Activated naive CD8-positive, alpha-beta T cell treated with anti-CD3 and anti-CD28 coated beads, Interleukin-2, amount 50 U/mL, for 24 hours (primary cell): Measurements from ENCODE around the gene MIPOL1.

Experiments used
- ATAC-seq: fragments of 150-1000 bp; cut with Tn5 transposase; one replicate; pipeline ENCODE4 v1.10.0; 2021
- DNase-seq: peaks from one replicate; pipeline ENCODE4 v3.0.0; 2021
- H3K27ac Mint-ChIP-seq: one replicate; pipeline ENCODE4 v1.8.0; 2021; ENCODE audit warnings: mild to moderate bottlenecking, mixed read lengths
- H3K27me3 Mint-ChIP-seq: one replicate; pipeline ENCODE4 v1.8.0; 2021; ENCODE audit warnings: mixed read lengths
- H3K36me3 Mint-ChIP-seq: one replicate; pipeline ENCODE4 v1.8.0; 2021; ENCODE audit warnings: low read depth, mixed read lengths
- H3K4me1 Mint-ChIP-seq: one replicate; pipeline ENCODE4 v1.8.0; 2021; ENCODE audit warnings: mixed read lengths
- H3K4me3 Mint-ChIP-seq: one replicate; pipeline ENCODE4 v1.8.0; 2021; ENCODE audit warnings: mild to moderate bottlenecking, moderate library complexity, mixed read lengths
- H3K9me3 Mint-ChIP-seq: one replicate; pipeline ENCODE4 v1.8.0; 2021; ENCODE audit warnings: mixed read lengths

MIPOL1 gene

GRCh38 chr14:37403626-37404025 lies 205.9 kb downstream of the MIPOL1 start:
- Mint-ChIP-seq H3K27me3 (no peaks in the 10 kb centered on the region), H3K4me3 (no peak overlapping the region), H3K4me1 (no peaks in the 10 kb centered on the region), H3K9me3 (peaks cover 14% of the 10 kb centered on the region), H3K27ac (no peak overlapping the region), H3K36me3 (no peaks in the 10 kb centered on the region)
- DNase-seq, result no peak
- no peak for ATAC-seq

- Mint-ChIP-seq H3K36me3 (no peaks in the 10 kb centered on the region), H3K4me3 (no peak overlapping the region), H3K4me1 (no peaks in the 10 kb centered on the region), H3K27ac (no peak overlapping the region), H3K27me3 (no peaks in the 10 kb centered on the region), H3K9me3 (peaks cover 3% of the 10 kb centered on the region)
- no peak for DNase-seq
- no peak for ATAC-seq
Observed at GRCh38 chr14:37406095-37406494, 208.4 kb downstream of the MIPOL1 start.

GRCh38 chr14:37411079-37411735 lies 213.5 kb downstream of the MIPOL1 start:
- no peaks in the 10 kb centered on the region for H3K27me3 Mint-ChIP-seq
- no peaks in the 10 kb centered on the region for H3K36me3 Mint-ChIP-seq
- H3K4me3 Mint-ChIP-seq, result no peak overlapping the region
- no peak overlapping the region for H3K27ac Mint-ChIP-seq
- no peak for DNase-seq
- no peaks in the 10 kb centered on the region for H3K4me1 Mint-ChIP-seq
- no peak for ATAC-seq
- no peaks in the 10 kb centered on the region for H3K9me3 Mint-ChIP-seq

DNA sequence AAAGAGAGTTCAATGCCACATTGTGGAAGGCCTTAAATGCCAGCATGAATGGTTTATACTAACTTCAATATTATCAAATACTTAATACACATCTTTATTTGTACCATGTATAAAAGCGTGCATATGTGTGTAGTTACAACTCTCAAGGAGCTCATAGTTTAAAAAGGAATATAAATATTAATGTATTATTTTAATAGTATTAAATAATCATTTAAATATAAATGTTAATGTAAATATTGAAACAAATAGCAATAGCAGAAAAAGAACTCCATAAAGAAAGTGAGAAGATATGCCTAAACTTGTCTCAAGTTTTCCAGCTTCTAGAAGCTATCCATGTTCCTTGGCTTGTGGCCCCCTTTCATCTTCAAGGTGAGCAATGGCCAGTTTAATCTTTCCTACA lies 215.3 kb downstream of the MIPOL1 start:
- H3K4me1 Mint-ChIP-seq, result no peaks in the 10 kb centered on the region
- no peaks in the 10 kb centered on the region for H3K36me3 Mint-ChIP-seq
- no peak overlapping the region for H3K4me3 Mint-ChIP-seq
- ATAC-seq (no peak), DNase-seq (no peak)
- H3K9me3 Mint-ChIP-seq, result no peaks in the 10 kb centered on the region
- H3K27me3 Mint-ChIP-seq, result no peaks in the 10 kb centered on the region
- H3K27ac Mint-ChIP-seq, result no peak overlapping the region

DNA sequence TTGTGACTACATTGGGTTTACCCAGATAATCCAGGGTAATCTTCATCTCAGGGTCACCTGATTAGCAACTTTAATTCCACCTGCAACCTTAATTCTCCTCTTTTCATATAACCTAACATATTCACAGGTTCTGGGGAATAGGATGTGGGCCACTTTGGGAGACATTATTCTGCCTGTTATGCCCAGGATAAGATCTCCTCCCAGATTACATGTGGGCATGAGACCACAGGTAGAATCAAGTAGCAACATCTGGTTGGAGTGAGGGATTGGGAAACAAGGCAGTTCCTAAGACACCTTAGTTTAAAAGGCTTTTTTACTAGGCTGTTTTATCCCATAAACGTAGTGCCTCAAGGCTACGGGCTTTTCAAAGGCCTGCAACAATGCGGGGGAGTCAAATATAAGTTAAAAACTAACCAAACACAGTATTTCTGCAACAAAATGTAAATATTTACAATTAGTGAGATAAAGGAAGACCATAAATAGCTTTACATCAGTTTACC lies 215.8 kb downstream of the MIPOL1 start:
- H3K4me3 Mint-ChIP-seq, result no peak overlapping the region
- H3K36me3 Mint-ChIP-seq, result no peaks in the 10 kb centered on the region
- DNase-seq, result no peak
- H3K9me3 Mint-ChIP-seq, result no peaks in the 10 kb centered on the region
- no peak for ATAC-seq
- no peaks in the 10 kb centered on the region for H3K27me3 Mint-ChIP-seq
- no peak overlapping the region for H3K27ac Mint-ChIP-seq
- no peaks in the 10 kb centered on the region for H3K4me1 Mint-ChIP-seq

GRCh38 chr14:37416264-37416663 lies 218.5 kb downstream of the MIPOL1 start:
- Mint-ChIP-seq H3K27me3 (no peaks in the 10 kb centered on the region), H3K4me1 (no peaks in the 10 kb centered on the region), H3K4me3 (no peak overlapping the region), H3K36me3 (no peaks in the 10 kb centered on the region), H3K9me3 (no peaks in the 10 kb centered on the region), H3K27ac (no peak overlapping the region)
- ATAC-seq (no peak), DNase-seq (no peak)

DNA sequence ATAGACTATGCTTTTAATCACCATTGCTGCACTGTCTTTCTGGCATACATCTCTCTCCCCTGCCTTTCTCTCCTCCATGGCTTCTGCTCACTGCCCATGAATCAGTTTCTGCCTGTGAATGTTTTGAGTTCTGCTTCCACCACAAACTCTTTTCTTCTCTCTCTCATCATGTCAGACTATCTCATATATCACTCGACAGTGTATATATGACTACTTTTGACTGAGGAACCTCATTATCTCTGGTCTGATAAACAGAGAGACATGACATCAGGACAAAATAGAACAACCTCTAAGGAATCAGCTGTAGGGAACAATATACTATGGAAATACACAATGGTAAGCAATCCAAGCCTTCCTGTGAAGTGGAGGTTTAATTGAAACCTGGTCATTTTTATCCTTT lies 219.4 kb downstream of the MIPOL1 start:
- Mint-ChIP-seq H3K9me3 (no peaks in the 10 kb centered on the region), H3K36me3 (no peaks in the 10 kb centered on the region), H3K4me1 (no peaks in the 10 kb centered on the region), H3K4me3 (no peak overlapping the region), H3K27me3 (no peaks in the 10 kb centered on the region), H3K27ac (no peak overlapping the region)
- DNase-seq (no peak), ATAC-seq (no peak)

- Mint-ChIP-seq H3K27me3 (no peaks in the 10 kb centered on the region), H3K9me3 (no peaks in the 10 kb centered on the region), H3K4me1 (no peaks in the 10 kb centered on the region), H3K27ac (no peak overlapping the region), H3K4me3 (no peak overlapping the region), H3K36me3 (no peaks in the 10 kb centered on the region)
- no peak for DNase-seq
- no peak for ATAC-seq
Observed at GRCh38 chr14:37417833-37418232, 220.1 kb downstream of the MIPOL1 start.

- H3K9me3 Mint-ChIP-seq, result no peaks in the 10 kb centered on the region
- no peak for DNase-seq
- ATAC-seq, result no peak
- H3K4me1 Mint-ChIP-seq, result no peaks in the 10 kb centered on the region
- no peaks in the 10 kb centered on the region for H3K27me3 Mint-ChIP-seq
- no peak overlapping the region for H3K4me3 Mint-ChIP-seq
- H3K36me3 Mint-ChIP-seq, result no peaks in the 10 kb centered on the region
- no peak overlapping the region for H3K27ac Mint-ChIP-seq
Observed at GRCh38 chr14:37420622-37421021, 222.9 kb downstream of the MIPOL1 start.

DNA sequence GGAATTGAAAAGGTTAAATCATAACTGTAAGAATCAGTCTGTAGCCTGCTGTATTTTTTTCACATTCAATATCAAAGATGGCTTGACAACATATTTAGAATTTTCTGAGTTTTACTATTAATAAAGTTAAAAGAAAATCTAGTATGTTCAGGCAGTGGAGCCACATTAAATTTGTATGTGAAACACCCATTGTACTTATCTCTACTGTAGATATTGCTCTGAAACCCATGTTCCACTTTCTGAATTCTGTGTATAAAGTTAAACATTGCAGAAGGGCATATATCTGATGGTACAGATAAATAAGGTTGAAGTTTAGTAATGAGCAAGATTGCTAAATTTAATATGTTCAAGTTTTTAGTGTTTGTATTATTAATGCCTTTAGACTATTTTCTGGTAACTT lies 224.6 kb downstream of the MIPOL1 start:
- no peaks in the 10 kb centered on the region for H3K27me3 Mint-ChIP-seq
- no peak for ATAC-seq
- no peak overlapping the region for H3K4me3 Mint-ChIP-seq
- H3K9me3 Mint-ChIP-seq, result no peaks in the 10 kb centered on the region
- H3K4me1 Mint-ChIP-seq, result no peaks in the 10 kb centered on the region
- H3K36me3 Mint-ChIP-seq, result no peaks in the 10 kb centered on the region
- no peak overlapping the region for H3K27ac Mint-ChIP-seq
- no peak for DNase-seq

GRCh38 chr14:37422748-37423147 lies 225.0 kb downstream of the MIPOL1 start:
- H3K9me3 Mint-ChIP-seq, result no peaks in the 10 kb centered on the region
- no peaks in the 10 kb centered on the region for H3K27me3 Mint-ChIP-seq
- H3K4me1 Mint-ChIP-seq, result no peaks in the 10 kb centered on the region

GRCh38 chr14:37428954-37429353 lies 231.2 kb downstream of the MIPOL1 start:
- DNase-seq (no peak), ATAC-seq (no peak)
- Mint-ChIP-seq H3K4me3 (no peak overlapping the region), H3K27ac (no peak overlapping the region), H3K4me1 (no peaks in the 10 kb centered on the region), H3K36me3 (no peaks in the 10 kb centered on the region), H3K9me3 (no peaks in the 10 kb centered on the region), H3K27me3 (no peaks in the 10 kb centered on the region)

More at GRCh38 chr14:37422748-37423147, 225.0 kb downstream of the MIPOL1 start:
- Mint-ChIP-seq H3K36me3 (no peaks in the 10 kb centered on the region), H3K27ac (no peak overlapping the region), H3K4me3 (no peak overlapping the region)
- DNase-seq (no peak), ATAC-seq (no peak)

DNA sequence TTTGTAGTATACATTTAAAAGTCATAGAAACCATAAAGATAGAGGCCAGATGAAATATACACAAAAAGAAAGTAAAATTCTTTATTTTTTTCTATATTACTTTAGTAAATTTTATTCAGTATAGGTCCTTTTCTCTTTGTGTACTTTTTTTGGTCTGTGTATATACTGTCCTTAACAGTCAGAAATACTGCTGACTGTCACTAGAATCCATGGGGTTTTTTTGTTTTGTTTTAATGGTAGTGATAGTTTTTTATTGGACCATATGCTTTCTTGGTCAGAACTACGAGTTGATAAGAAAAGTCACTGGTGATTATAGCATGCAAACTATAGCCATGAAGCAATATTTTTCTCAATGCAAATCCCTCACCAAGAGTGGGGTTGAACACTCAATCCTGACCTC lies 231.9 kb downstream of the MIPOL1 start:
- no peak overlapping the region for H3K4me3 Mint-ChIP-seq
- no peak overlapping the region for H3K27ac Mint-ChIP-seq
- no peaks in the 10 kb centered on the region for H3K9me3 Mint-ChIP-seq
- H3K27me3 Mint-ChIP-seq, result no peaks in the 10 kb centered on the region
- DNase-seq (no peak), ATAC-seq (no peak)
- no peaks in the 10 kb centered on the region for H3K36me3 Mint-ChIP-seq
- no peaks in the 10 kb centered on the region for H3K4me1 Mint-ChIP-seq

GRCh38 chr14:37434867-37435266 lies 237.1 kb downstream of the MIPOL1 start:
- DNase-seq (no peak), ATAC-seq (no peak)
- Mint-ChIP-seq H3K27me3 (no peaks in the 10 kb centered on the region), H3K4me3 (no peak overlapping the region), H3K4me1 (no peaks in the 10 kb centered on the region), H3K9me3 (peaks cover 11% of the 10 kb centered on the region), H3K27ac (no peak overlapping the region), H3K36me3 (no peaks in the 10 kb centered on the region)

DNA sequence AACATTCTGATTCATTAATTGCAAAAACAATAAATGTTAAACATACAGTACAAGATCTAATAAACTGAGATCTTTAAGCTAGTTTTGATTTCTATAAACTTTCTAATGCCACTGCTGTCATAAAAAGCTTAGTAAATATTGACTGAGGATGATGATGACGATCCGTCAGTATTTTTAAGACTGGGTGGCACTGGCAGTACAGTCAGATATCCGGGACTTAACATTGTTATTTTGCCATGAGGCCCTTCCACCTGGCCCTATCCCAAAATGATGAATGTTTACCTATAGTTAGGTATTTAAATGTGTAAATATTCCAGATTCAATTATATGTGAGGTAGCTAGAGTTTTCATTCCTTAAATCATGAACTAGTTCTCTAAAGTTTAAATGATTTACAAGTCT lies 238.8 kb downstream of the MIPOL1 start:
- Mint-ChIP-seq H3K27ac (no peak overlapping the region), H3K4me3 (no peak overlapping the region)

GRCh38 chr14:37437490-37437889 lies 239.8 kb downstream of the MIPOL1 start:
- ATAC-seq, result no peak
- no peaks in the 10 kb centered on the region for H3K4me1 Mint-ChIP-seq

More for the DNA sequence above, 238.8 kb downstream of the MIPOL1 start:
- no peaks in the 10 kb centered on the region for H3K27me3 Mint-ChIP-seq
- H3K4me1 Mint-ChIP-seq, result no peaks in the 10 kb centered on the region
- H3K36me3 Mint-ChIP-seq, result no peaks in the 10 kb centered on the region
- H3K9me3 Mint-ChIP-seq, result peaks cover 11% of the 10 kb centered on the region
- DNase-seq (no peak), ATAC-seq (no peak)

More at GRCh38 chr14:37437490-37437889, 239.8 kb downstream of the MIPOL1 start:
- H3K4me3 Mint-ChIP-seq, result no peak overlapping the region
- no peaks in the 10 kb centered on the region for H3K27me3 Mint-ChIP-seq
- no peak overlapping the region for H3K27ac Mint-ChIP-seq
- H3K36me3 Mint-ChIP-seq, result no peaks in the 10 kb centered on the region
- no peak for DNase-seq
- H3K9me3 Mint-ChIP-seq, result peaks cover 18% of the 10 kb centered on the region
